ENCODE data around the gene KSR2. TPM values are rescaled to one million over a fixed set of nuclear protein-coding genes. Genes with fewer than 3 reads are reported as not detected.

KSR2 gene
- total RNA-seq, 4 donors from 2014 or later = 0.32 to 7.0 (median 0.60) TPM

DNA sequence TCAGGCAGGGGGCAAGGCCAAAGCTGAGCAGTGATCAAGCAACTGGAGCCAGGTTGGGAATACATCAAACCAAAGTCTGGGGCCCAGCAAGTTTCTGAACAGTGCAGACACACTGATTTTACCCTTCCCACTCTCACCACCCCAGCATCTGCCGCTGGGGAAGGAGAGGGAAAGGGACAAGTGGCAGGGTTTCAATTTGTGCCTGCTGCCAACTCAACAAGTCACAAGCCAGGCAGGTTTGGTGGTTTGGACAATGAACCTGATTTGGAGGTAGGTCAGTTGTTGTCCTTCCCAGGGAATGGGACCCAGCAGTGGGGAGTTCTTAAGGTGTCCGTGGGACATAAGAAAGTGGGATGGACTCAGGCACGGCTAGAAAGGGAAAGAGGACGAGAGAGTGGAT is 455.4 kb downstream of the KSR2 start:
- Histone ChIP-seq H3K27me3 (no peaks in the 10 kb centered on the region), H3K27ac (no peak overlapping the region), H3K9me3 (no peaks in the 10 kb centered on the region), H3K36me3 (no peaks in the 10 kb centered on the region), H3K4me3 (no peak overlapping the region), H3K4me1 (peaks cover 0 to 1% (median 0%) of the 10 kb centered on the region in 4 donors)
- in situ Hi-C loops (cut with MboI; ENCODE audit: low pct_ligation_motif_present in 1 of 4, low pct_unique_long_range_greater_than_20kb in 1 of 4, low sequenced_read_pairs in 3 of 4) = no loop called here
- intact Hi-C loops (cut with DNase I; ENCODE audit: low total_unique reads) = no loop called here
- DNase-seq = no peak
- WGBS, 2 donors (ENCODE audit: low coverage in 1 of 2) = 75% methylated on average over 4 of the region's 4 CpGs; no CpG with 5 or more reads in 1 of the 2 donors
- TF ChIP-seq EP300 (IDR thresholded peaks at IDR 0.05; ENCODE audit: low read depth) = no peak
- TF ChIP-seq POLR2AphosphoS5 (IDR thresholded peaks at IDR 0.05) = no peak

DNA sequence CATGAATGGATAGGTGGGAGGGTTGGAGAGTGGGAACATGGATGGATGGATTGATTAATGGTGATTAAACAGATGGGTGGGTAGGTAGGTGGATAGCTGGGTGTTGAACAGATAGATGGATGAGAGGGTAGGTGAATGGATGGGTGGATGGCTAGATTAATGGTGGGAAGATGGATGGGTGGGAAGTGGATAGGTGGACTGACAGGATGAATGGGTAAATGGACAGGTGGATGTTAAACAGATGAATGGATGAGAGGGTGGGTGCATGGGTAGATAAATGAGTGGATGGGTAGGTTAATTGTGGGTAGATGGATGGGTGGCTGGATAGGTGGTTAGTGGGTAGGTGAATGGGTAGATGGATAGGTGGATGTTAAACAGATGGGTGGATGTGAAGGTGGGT is 460.3 kb downstream of the KSR2 start:
- H3K27me3 ChIP-seq = no peaks in the 10 kb centered on the region
- H3K4me1 ChIP-seq = no peaks in the 10 kb centered on the region
- no peaks in the 10 kb centered on the region for H3K9me3 ChIP-seq
- TF ChIP-seq POLR2A (IDR thresholded peaks at IDR 0.05) = no peak
- no peak for TF ChIP-seq EP300 (IDR thresholded peaks at IDR 0.05; ENCODE audit: low read depth)
- TF ChIP-seq POLR2AphosphoS5 (IDR thresholded peaks at IDR 0.05) = no peak
- TF ChIP-seq, protein P1, sequence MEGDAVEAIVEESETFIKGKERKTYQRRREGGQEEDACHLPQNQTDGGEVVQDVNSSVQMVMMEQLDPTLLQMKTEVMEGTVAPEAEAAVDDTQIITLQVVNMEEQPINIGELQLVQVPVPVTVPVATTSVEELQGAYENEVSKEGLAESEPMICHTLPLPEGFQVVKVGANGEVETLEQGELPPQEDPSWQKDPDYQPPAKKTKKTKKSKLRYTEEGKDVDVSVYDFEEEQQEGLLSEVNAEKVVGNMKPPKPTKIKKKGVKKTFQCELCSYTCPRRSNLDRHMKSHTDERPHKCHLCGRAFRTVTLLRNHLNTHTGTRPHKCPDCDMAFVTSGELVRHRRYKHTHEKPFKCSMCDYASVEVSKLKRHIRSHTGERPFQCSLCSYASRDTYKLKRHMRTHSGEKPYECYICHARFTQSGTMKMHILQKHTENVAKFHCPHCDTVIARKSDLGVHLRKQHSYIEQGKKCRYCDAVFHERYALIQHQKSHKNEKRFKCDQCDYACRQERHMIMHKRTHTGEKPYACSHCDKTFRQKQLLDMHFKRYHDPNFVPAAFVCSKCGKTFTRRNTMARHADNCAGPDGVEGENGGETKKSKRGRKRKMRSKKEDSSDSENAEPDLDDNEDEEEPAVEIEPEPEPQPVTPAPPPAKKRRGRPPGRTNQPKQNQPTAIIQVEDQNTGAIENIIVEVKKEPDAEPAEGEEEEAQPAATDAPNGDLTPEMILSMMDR (IDR thresholded peaks at IDR 0.05) = no peak
- no peak overlapping the region for H3K27ac ChIP-seq
- DNase-seq = no peak
- in situ Hi-C loops (cut with MboI; ENCODE audit: low pct_ligation_motif_present in 1 of 4, low pct_unique_long_range_greater_than_20kb in 1 of 4, low sequenced_read_pairs in 3 of 4) = no loop called here
- intact Hi-C loops (cut with DNase I; ENCODE audit: low total_unique reads) = no loop called here
- no peak overlapping the region for H3K4me3 ChIP-seq
- H3K36me3 ChIP-seq = no peaks in the 10 kb centered on the region

DNA sequence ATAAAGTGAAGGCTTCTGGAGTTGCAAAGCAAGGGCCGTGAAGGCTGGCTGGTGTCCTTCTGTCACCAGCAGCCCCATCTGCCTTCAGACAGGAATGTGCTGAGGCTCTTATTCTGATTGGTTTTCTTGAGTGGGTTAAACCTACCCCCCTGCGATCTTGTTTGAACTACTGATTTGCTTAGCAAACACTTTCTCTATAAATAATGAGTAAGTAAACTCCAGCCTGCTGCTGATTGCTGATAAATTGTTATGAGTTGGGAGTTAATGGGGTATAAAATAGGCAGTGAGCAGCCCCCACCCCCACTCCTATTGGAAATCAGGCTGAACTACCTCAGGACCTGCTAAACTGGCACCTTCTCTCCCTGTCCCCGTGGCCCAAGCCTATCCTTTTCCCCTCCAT is 461.2 kb downstream of the KSR2 start:
- TF ChIP-seq POLR2A (IDR thresholded peaks at IDR 0.05) = no peak
- TF ChIP-seq, protein P1 (IDR thresholded peaks at IDR 0.05) = no peak
- TF ChIP-seq EP300 (IDR thresholded peaks at IDR 0.05; ENCODE audit: low read depth) = no peak
- TF ChIP-seq POLR2AphosphoS5 (IDR thresholded peaks at IDR 0.05) = no peak
- H3K36me3 ChIP-seq = no peaks in the 10 kb centered on the region
- no peaks in the 10 kb centered on the region for H3K27me3 ChIP-seq
- no peaks in the 10 kb centered on the region for H3K4me1 ChIP-seq
- intact Hi-C loops (cut with DNase I; ENCODE audit: low total_unique reads) (no loop called here), in situ Hi-C loops (cut with MboI; ENCODE audit: low pct_ligation_motif_present in 1 of 4, low pct_unique_long_range_greater_than_20kb in 1 of 4, low sequenced_read_pairs in 3 of 4) (no loop called here)
- DNase-seq = no peak
- H3K9me3 ChIP-seq = no peaks in the 10 kb centered on the region
- H3K27ac ChIP-seq = no peak overlapping the region
- no peak overlapping the region for H3K4me3 ChIP-seq
- 33 to 48% methylated on average over 2 to 3 of the region's 3 CpGs for WGBS, 2 donors (ENCODE audit: low coverage in 1 of 2)

DNA sequence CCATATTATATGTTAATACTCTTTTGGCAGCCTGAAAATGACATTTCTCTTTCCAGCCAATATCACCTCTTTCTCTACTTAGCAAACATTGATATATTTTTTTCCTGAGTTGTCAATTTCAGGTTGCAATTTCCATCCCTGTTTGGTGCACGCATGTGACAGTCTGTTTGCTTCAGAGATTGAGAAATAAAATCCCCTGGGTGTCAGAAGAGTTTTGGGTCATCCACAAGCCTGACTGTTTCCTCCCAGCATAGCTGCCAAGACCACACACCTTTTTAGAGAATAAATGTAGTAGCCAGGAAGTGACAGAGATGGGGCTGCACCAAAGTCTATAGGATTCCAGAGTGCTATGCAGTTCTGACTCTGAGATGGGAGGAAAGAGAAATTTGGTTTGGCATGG is 462.5 kb downstream of the KSR2 start:
- H3K27me3 ChIP-seq = no peaks in the 10 kb centered on the region
- no peak overlapping the region for H3K27ac ChIP-seq
- no peaks in the 10 kb centered on the region for H3K36me3 ChIP-seq
- in situ Hi-C loops (cut with MboI; ENCODE audit: low pct_ligation_motif_present in 1 of 4, low pct_unique_long_range_greater_than_20kb in 1 of 4, low sequenced_read_pairs in 3 of 4) (no loop called here), intact Hi-C loops (cut with DNase I; ENCODE audit: low total_unique reads) (no loop called here)
- no peaks in the 10 kb centered on the region for H3K4me1 ChIP-seq
- no peaks in the 10 kb centered on the region for H3K9me3 ChIP-seq
- WGBS, 2 donors (ENCODE audit: low coverage in 1 of 2) = 83 to 92% methylated on average over 1 of the region's 1 CpG
- H3K4me3 ChIP-seq = no peak overlapping the region
- DNase-seq = no peak
- no peak for TF ChIP-seq POLR2A (IDR thresholded peaks at IDR 0.05)
- TF ChIP-seq, protein P1 (IDR thresholded peaks at IDR 0.05) = no peak
- no peak for TF ChIP-seq EP300 (IDR thresholded peaks at IDR 0.05; ENCODE audit: low read depth)
- no peak for TF ChIP-seq POLR2AphosphoS5 (IDR thresholded peaks at IDR 0.05)

DNA sequence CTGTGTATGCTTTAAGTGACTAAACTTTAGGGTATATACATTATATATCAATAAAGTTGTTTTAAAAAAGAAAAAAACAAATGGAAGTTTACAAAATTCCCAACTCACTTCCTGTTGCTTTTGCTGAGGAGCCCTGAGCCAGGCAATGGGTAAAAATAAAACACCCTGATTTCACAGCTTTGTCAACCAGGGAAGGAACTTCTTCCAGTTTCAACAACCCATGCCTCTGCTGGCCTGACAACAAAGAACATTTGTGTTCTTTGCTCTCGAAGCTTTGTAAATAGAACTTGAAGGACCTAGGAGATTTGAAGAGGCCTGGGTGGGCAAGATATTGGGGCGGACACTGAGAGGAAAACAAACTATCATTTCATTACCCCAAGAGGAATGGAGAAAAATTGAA is 466.2 kb downstream of the KSR2 start:
- H3K27me3 ChIP-seq = no peaks in the 10 kb centered on the region
- TF ChIP-seq POLR2AphosphoS5 (IDR thresholded peaks at IDR 0.05) (no peak), POLR2A (IDR thresholded peaks at IDR 0.05) (no peak), EP300 (IDR thresholded peaks at IDR 0.05; ENCODE audit: low read depth) (no peak)
- TF ChIP-seq, protein P1 (IDR thresholded peaks at IDR 0.05) = no peak
- H3K27ac ChIP-seq = no peak overlapping the region
- no peaks in the 10 kb centered on the region for H3K9me3 ChIP-seq
- no peak for DNase-seq
- H3K4me3 ChIP-seq = no peak overlapping the region
- in situ Hi-C loops (cut with MboI; ENCODE audit: low pct_ligation_motif_present in 1 of 4, low pct_unique_long_range_greater_than_20kb in 1 of 4, low sequenced_read_pairs in 3 of 4) = no loop called here
- 43 to 46% methylated on average over 2 of the region's 2 CpGs for WGBS, 2 donors (ENCODE audit: low coverage in 1 of 2)
- intact Hi-C loops (cut with DNase I; ENCODE audit: low total_unique reads) = no loop called here
- H3K36me3 ChIP-seq = no peaks in the 10 kb centered on the region
- H3K4me1 ChIP-seq = no peaks in the 10 kb centered on the region
